NCI-H460 (cell line): ENCODE data around the gene AADACL4. TPM values are rescaled to one million over a fixed set of nuclear protein-coding genes. Genes with fewer than 3 reads are reported as not detected.
"Not testable (repeated sequence)": the region's sequence is repeated elsewhere in the genome, so short reads cannot be mapped to it uniquely, and the experiment has no call there.

Experiments
- DNase-seq: peaks from one replicate; pipeline ENCODE4 v3.0.0-alpha.2; 2016; ENCODE audit warnings: low read depth; ENCODE audit errors: extremely low read depth
- total RNA-seq: library from RNA; depleted of rRNA; stranded (reverse); fragments of >200 nt; shearing (Covaris generic); gene quantifications from 2 replicates; pipeline ENCODE4 v1.2.3, GENCODE V29; 2014

The AADACL4 gene
- total RNA-seq, 1 experiment from 2014 or later: not detected

DNA sequence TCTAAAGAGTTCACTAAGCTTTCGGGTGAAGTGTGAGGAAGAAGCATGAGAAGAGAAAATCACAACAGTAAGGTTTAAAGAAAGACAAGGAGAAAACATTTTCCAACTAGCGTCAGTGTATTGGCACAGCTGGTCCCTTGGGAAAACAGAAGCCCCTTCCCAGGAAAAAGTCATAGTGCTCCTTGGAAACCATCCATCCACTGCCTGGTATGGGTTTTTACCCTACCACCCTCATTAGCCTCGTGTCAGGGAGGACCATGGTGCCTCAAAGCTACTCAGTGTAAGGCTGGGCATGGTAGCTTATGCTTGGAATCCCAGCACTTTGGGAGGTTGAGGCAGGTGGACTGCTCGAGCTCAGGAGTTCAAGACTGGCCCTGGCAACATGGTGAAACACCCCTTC lies 12.7 kb downstream of the AADACL4 start:
- DNase-seq: no peak

DNA sequence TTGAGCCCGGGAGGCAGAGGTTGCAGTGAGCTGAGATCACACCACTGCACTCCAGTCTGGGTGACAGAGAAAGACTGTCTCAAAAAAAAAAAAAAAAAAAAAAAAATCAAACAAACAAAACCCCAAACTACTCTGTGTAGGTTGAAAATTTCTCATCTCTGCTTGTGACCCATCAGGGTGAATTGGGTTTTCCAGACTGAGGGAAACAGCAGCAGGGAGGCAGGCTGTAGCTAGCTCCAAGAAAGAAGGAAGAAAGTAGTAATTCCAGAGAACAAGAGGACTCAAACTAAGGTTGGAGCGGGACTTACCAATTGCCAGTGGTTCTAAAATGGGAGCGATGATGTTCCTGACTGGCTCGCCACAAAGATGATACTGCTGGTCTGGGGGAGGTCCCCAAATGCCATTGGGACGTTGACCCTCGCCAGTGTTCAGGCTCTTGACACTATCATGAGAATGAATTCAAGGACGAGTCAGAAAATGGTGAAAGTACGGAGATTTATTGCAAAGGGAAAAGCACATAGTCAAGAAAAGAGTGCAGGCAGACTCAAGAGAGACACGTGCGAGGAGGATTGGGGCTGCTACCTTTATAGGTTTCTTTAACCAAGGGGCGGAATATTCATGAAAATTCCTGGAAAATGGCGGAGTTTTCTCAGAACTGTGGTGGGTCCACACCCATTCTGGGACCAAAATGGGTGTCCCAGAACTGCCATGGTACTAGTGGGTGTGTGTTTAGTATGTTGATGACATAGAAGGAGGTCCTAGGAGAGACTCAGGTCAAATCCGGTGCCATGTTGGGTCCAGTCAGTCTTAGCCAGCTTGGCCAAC lies 13.4 kb downstream of the AADACL4 start:
- DNase-seq: no peak

DNA sequence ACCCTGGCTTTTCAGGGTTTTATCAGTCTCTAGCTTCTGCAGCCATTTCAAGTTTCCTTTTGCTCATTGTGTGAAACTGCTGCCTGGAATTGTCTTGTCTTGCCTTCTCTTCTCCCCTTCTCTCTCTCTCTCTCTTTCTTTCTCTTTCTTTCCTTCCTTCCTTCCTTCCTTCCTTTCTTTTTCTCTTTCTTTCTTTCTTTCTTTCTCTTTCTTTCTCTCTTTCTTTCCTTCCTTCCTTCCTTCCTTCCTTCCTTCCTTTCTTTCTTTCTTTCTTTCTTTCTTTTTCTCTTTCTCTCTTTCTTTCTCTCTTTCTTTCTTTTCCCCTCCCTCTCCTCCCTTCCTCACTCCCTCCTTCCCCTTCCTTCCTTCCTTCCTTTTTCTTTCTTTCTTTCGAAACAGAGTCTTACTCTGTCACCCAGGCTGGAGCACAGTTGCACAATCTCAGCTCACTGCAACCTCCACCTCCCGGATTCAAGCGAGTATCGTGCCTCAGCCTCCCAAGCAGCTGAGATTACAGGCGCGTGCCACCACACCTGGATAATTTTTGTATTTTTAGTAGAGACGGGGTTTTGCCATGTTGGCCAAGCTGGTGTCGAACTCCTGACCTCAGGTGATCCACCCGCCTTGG lies 14.1 kb downstream of the AADACL4 start:
- DNase-seq: not testable (repeated sequence)

DNA sequence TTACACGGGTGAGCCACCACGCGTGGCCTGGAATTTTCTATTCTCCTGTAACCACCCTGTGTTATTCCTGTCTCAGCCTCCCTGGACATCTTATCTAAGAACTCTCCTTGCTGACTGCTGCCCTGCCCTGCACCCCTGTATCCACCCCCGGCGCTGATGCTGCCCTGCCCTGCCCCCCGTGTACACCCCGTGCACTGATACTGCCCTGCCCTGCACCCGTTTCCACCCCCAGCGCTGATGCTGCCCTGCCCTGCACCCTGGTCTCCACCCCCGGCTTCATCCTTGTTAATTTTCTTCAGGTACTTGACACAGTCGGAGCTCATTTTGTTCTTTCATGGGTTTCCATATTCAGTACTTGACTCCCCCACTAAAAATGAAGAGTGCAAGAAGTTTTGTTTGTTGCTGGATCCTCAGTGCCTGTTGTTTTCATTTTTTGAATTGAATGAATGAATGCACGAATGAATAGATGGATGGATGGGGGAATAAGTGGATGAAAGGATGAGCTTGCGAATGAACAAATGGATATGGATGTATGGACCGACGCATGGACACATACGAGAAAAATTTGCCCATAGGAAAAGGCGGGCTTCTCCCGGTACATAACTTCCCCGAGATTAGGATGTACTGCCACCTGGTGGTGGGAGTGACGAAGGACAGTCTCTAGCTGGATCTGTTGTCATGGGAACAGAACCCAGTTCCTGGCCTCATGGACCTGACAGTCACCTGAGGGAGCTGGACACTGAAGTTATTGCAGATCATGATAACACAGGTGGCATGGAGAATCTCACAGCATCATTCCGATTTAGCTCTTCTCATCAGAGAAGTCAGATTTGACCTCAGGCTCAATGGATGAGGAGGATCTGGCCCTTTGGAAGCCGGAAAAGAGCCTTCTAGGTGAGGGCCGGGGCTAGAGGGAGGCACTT lies 14.9 kb downstream of the AADACL4 start:
- peak; percentile 75 for DNase-seq

DNA sequence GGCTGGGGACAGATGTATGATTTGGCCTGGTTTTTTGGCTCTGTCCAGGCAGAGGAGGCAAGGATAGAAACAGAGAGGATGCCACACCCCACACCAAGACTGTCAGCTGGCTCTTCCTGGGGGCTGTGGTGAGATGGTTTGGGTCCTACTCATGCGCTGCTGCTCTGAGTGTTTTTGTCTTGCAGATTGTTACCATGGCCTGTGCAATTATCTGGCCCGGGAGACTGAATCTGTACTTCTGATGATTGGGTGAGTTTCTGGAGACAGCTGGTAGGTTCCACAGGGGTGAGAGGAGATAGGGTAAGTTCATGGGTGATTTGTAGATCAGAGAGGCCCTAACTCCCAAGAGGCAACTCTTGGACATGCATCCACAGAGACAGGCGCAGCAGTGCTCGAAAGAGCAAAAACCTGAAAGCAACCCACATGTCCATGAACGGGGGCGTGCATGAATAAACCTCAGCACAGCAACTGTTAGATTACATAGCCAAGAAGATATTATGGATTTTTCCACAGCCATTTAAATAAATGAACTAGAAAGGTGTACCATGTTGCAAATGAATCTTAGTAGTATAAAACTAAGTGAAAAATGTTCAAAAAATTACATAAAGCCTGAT lies 17.8 kb downstream of the AADACL4 start:
- DNase-seq: no peak

DNA sequence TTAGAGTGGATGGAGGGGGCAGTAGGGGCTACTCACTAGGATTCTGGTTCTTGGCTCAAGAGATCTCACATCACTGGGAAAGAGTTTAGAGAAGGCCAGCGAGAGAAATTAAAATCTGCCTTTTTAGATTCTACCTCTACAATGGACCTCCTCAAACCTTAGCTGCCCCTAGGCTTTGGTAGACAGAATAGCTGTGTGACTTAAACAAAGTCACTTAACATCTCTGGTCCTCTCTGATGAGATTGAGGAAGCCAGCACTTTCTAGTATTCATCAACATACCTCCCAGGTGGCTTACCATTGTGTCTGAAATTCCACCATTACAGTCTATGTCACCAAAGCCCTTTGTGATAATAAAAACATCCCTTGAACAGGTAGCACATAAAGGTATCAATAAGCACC lies 18.7 kb downstream of the AADACL4 start:
- DNase-seq: no peak

DNA sequence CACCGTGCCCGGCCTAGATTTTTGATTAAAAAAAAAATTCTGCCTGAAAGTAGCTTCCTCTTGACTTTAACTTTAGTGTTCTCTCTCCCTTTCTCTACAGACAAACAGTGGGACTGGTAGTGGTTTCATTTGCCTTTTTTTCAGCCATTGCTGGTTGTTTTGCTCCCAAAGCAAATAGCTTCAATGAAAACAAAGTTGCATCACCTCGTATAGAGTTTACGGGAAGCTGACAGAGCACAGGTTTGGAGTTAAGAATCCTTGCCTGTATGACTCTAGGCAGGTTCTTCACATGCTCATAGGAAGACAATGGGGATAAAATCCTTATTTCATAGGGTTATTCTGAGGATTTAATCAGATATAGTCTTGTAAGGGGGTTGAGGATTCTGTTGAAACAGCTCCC lies 21.6 kb downstream of the AADACL4 start:
- DNase-seq: no peak

DNA sequence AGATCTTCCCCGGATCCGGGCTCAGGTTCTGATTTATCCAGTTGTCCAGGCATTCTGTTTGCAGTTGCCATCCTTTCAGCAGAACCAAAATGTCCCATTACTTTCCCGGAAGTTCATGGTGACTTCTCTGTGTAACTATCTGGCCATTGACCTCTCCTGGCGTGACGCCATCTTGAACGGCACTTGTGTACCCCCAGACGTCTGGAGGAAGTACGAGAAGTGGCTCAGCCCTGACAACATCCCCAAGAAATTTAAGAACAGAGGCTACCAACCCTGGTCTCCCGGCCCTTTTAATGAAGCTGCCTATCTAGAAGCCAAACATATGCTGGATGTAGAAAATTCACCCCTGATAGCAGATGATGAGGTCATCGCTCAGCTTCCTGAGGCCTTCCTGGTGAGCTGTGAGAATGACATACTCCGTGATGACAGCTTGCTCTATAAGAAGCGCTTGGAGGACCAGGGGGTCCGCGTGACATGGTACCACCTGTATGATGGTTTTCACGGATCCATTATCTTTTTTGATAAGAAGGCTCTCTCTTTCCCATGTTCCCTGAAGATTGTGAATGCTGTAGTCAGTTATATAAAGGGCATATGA lies 22.4 kb downstream of the AADACL4 start:
- no peak for DNase-seq

DNA sequence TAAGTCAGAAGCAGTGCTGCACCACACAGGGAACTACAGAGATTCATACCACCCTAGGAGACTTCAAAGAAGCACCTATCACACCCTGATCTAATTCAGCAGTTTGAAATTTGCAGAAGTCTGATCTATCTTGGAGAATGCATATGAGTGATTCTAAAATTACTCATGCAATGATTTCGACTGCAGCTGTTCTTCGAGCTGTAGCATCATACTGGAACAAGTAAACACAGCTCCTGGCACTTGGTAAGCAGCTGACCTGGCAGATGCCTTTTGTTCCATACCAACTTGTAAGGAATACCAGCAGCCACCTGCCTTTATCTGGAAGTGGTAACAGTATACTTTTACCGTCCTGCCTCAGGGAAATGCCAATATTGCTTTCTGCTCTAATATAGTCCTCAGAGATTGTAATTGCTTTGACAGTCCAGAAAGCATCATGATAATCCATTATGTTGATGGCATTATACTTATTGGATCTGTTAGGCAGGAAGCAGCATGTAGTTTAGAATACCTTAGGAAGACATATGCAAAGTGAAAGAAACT lies 25.7 kb downstream of the AADACL4 start:
- no peak for DNase-seq

DNA sequence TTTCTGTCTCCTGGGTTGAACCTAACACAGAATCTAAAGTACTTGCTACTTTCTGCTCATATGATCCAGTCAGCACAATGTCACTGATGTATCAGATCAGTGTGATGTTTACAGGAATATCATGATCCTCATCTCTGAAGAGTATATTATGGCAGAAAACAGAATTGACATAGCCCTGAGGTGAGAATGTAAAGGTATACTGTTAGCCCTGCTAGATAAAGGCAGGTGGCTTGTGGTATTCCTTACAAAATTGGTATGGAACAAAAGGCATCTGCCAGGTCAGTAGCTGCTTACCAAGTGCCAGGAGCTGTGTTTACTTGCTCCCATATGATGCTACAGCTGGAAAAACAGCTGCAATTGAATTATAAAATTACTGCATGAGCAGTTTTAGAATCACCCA lies 30.5 kb downstream of the AADACL4 start:
- no peak for DNase-seq

DNA sequence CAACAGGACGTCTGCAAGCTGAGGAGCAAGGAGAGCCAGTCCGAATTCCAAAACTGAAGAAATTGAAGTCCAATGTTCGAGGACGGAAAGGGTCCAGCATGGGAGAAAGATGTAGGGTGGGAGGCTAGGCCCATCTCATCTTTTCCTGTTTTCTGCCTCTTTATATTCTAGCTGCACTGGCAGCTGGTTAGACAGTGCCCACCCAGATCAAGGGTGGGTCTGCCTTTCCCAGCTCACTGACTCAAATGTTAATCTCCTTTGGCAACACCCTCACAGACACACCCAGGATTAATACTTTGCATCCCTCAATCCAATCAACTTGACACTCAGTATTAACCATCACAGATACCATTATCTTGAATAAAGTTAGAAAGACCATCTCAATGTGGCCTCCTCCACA lies 32.2 kb downstream of the AADACL4 start:
- not testable (repeated sequence) for DNase-seq

DNA sequence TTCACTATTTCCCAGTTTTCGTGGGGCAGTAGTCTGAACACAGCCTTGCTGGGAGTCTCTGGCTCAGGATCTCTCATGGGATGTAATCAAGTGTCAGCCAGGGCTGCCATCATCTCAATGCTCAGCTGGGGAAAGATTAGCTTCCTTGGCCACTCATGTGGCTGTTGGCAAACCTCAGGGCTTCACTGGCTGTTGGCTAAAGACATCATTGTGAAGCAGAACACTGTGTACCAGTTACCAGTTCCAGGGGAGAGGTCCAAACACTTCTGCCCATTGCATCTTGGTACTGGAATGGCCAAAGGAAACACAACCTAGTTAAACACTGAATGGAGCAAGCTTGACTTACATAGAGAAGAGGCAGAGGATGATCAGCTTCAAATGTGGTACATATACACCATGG lies 33.7 kb downstream of the AADACL4 start:
- DNase-seq: no peak

DNA sequence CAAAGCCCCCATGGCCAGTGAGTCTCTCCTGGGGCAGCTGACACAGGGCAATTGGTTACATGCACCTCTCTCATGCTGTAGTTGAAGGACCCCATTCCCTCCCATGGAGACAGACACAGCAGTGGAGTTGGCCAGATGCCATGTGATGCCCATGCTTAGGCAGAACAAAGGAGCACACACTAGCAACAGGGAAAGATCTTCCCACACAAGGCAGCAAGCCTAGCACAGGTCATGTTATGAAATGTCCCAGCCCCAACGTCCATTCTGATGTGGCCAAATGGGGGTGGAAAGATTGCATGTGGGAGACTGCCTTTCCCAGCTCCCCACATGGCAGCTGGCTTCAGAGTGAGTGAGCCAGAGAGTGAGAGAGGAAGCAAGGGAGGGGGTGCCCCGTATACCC lies 34.5 kb downstream of the AADACL4 start:
- DNase-seq: no peak

DNA sequence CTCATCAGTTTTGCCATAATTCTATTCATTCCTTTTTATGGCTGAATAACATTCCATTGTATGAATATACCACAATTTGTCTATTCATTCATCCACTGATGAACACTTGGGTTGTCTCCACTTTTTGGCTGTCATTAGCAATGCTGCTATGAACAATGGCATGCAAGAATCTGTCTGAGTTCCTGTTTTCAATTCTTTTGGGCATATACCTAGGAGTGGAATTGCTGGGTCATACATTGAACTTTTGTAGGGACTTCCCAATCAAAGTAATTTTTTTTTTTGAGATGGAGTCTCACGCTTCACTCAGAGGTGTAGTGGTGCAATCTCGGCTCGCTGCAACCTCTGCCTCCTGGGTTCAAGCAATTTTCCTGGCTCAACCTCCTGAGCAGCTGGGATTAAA lies 34.9 kb downstream of the AADACL4 start:
- DNase-seq: no peak

DNA sequence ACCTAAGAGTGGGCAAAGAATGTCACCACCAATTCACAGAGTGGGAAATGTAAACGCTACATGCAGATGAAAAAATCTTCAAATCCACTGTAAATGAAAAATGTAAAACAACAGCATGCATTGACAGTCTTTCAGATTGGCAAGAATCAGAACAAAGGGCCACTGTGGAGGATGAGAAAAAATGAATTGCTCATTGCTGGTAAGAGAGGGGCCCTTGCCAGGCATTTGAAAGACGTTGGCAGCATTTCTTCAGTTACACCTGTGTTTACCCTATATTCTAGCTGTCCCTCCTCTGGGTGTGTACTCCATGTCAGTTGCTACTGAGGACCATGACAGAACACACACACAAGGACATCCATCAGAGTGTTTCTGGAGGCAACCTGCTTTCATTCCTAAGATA lies 46.3 kb downstream of the AADACL4 start:
- DNase-seq: no peak

DNA sequence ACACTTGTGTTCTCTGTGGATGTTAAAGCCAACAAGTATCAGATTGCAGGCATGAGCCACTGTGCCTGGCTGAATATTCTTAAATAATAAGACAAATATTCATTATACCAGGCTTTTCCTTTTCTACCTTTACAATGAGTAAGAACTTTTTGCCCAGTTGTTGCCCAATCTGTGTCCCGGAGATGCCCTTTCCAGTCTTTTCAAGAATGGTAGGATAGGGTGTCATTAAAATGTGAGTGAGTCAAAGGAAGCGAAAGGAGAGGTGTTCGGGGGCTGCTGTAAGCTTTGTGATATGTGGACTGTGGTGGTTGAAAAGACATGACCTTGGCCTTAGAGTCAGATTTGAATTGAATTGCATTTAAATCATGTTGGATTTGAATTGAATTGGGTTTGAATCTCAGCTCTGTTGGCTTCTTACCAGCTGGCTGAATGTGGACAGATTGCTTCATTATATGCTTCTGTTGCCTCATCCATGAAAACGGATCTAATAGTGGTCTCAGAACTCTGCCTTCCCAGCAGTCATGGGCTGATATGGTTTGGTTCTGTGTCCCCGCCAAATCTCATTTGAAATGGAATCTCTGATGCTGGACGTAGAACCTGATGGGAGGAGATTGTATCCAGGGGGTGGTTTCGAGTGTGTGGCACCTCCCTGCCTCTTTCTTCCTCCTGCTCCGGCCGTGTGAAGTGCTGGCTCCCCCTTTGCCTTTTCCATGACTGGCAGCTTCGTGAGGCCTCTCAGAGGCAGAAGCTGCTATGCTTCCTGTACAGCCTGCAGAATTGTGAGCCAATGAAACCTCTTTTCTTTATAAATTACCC lies 49.3 kb downstream of the AADACL4 start:
- no peak for DNase-seq

DNA sequence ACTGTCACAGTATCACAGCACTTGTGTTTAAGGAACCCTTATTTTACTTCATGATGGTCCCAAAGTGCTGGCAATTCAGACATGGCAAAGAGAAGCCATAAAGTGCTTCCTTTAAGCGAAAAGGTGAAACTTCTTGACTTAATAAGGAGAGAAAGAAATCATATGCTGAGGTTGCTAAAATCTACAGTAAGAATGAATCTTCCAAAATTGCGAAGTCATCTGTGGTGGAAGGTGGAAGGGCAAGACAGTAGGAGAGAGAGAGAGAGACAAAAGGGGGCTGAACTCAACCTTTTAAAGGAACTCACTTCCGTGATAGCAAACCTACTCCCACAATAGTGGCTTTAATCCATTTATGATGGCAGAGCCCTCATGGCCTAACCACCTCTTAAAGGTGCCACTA lies 52.8 kb downstream of the AADACL4 start:
- DNase-seq: no peak

DNA sequence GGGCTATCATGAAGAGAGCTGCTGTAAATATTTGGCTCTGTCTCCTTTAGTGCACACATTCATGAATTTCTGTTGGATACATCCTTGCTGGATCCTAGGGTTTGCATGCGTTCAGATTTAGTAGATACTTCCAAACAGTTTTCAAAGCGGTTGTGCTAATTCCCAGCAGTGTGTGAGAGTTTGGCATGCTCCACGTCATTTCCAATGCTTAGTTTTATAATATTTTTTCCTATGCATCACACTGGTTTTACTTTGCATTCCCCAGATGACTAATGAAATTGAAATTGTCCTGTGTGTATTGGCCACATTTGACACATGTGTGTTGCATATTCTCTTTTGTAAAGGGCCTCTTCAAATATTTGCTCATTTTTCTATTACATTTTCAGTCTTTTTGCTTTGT lies 53.5 kb downstream of the AADACL4 start:
- DNase-seq: no peak

DNA sequence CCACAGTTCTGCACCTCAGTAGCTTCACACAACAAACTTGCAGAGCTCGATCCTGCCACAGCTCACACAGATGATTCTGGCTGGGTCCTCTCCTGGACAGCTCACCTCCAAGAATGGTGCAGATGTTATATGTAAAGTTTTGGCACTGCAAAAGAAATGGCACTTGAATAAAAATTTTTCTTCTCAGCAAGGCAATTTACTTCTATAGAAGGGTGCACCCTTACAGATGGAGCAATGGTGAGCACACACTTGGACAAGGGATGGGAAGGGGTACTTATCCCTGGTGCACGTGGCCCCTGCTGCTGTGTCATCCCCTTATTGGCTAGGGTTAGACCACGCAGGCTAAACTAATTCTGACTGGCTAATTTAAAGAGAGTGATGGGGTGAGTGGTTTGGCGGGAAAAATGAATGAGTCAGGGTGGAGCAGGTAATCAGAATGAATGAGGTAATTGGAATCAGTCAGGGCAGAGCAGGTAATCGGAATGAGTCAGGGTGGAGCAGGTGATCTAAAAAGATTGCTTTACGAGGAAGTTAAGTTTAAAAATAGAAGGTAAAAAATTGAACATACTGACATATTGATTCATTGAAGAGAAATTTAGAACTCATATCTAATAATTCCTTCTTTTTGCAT lies 60.1 kb downstream of the AADACL4 start:
- DNase-seq: no peak
